SK-N-SH treated with all-trans-retinoic acid at 6 μM for 48 hours (cell line): Measurements from ENCODE around the gene C1orf198.

Experiments
- ARNTL ChIP-seq: fragments of 450-650 bp; formaldehyde crosslinking; IDR thresholded peaks from 2 replicates; pipeline ENCODE4 v1.5.0; 2020; ENCODE audit warnings: low read depth, mild to moderate bottlenecking, moderate library complexity, borderline replicate concordance
- CSDC2 ChIP-seq: fragments of 250-450 bp; sonication (Bioruptor Pico); IDR thresholded peaks from 2 replicates; pipeline ENCODE4 v1.5.0; 2020; ENCODE audit warnings: mild to moderate bottlenecking, moderate library complexity
- ISL1 ChIP-seq: fragments of 250-450 bp; sonication (Bioruptor Pico); IDR thresholded peaks from 2 replicates; pipeline ENCODE4 v2.1.2; 2022; ENCODE audit warnings: mild to moderate bottlenecking, moderate library complexity
- PPARA ChIP-seq: fragments of 250-450 bp; sonication (Bioruptor Pico); IDR thresholded peaks from 2 replicates; pipeline ENCODE4 v1.5.0; 2020; ENCODE audit warnings: mild to moderate bottlenecking, borderline replicate concordance
- TF ChIP-seq, protein P1 (sequence below): fragments of 250-450 bp; sonication (Bioruptor Pico); IDR thresholded peaks from 2 replicates; pipeline ENCODE4 v1.8.0; 2020; ENCODE audit warnings: mild to moderate bottlenecking, moderate library complexity, borderline replicate concordance

DNA sequence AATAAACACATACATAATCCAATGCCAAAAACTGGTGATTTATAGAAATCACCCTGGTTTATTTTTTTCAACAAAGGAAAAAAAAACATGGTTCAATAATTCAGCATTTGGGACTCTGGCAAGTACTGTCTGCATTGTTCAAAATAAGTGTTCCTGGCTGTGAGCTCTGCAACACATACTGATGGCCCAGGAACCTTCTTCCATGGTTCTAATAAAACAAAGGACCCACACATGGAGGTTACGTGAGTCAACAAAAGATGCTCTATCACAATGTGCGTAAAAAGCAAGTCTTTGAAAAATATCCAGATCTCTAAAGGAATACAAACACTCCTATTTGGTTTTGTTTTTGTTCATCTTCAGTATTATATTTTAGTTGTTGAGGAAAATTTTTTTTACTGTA is 37.9 kb upstream of the C1orf198 start:
- TF ChIP-seq ARNTL (CRISPR knock-in tag): no peak
- TF ChIP-seq CSDC2 (CRISPR knock-in tag): no peak
- TF ChIP-seq ISL1 (CRISPR knock-in tag): no peak
- no peak for TF ChIP-seq PPARA (CRISPR knock-in tag)
- TF ChIP-seq, protein P1, sequence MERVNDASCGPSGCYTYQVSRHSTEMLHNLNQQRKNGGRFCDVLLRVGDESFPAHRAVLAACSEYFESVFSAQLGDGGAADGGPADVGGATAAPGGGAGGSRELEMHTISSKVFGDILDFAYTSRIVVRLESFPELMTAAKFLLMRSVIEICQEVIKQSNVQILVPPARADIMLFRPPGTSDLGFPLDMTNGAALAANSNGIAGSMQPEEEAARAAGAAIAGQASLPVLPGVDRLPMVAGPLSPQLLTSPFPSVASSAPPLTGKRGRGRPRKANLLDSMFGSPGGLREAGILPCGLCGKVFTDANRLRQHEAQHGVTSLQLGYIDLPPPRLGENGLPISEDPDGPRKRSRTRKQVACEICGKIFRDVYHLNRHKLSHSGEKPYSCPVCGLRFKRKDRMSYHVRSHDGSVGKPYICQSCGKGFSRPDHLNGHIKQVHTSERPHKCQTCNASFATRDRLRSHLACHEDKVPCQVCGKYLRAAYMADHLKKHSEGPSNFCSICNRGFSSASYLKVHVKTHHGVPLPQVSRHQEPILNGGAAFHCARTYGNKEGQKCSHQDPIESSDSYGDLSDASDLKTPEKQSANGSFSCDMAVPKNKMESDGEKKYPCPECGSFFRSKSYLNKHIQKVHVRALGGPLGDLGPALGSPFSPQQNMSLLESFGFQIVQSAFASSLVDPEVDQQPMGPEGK (CRISPR knock-in tag): no peak
